ENCODE data around the gene GRHL3.

GRHL3 gene

DNA sequence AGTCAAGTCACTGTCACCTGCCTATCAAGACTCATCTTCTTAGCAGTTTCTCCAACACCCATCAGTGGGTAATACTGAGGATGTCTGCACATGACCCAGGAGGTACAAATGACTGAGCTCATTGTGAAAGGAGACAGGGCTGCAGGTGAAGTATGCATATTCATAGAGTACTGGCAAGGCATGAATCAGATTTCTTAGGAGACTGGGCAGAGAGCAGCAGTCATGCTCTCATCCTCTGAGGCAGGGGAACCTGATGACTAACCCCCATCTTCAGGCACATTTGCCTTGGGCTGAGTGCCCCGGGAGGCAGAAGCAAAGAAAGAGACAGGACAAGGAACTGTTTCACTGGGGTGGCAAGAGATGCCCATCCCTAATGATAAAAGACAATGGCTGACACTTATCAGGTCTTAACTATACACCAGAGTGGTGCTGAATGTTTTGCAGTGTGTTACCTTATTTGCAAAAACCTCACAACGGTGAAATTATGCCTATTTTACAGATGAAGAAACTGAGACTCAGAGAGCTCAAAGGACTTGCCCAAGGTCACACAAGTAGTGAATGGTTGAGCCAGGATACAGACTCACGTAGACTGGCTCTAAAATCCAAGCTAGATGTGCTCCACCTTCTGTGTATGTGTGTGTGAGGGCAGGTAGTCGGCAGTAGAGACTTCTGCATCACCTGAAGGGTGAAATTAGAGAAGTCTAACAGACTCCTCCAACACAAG lies 9.2 kb upstream of the GRHL3 start:
- TF ChIP-seq, protein P1, sequence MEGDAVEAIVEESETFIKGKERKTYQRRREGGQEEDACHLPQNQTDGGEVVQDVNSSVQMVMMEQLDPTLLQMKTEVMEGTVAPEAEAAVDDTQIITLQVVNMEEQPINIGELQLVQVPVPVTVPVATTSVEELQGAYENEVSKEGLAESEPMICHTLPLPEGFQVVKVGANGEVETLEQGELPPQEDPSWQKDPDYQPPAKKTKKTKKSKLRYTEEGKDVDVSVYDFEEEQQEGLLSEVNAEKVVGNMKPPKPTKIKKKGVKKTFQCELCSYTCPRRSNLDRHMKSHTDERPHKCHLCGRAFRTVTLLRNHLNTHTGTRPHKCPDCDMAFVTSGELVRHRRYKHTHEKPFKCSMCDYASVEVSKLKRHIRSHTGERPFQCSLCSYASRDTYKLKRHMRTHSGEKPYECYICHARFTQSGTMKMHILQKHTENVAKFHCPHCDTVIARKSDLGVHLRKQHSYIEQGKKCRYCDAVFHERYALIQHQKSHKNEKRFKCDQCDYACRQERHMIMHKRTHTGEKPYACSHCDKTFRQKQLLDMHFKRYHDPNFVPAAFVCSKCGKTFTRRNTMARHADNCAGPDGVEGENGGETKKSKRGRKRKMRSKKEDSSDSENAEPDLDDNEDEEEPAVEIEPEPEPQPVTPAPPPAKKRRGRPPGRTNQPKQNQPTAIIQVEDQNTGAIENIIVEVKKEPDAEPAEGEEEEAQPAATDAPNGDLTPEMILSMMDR (IDR thresholded peaks at IDR 0.05; ENCODE audit: poor library complexity, severe bottlenecking) = no peak
- ATAC-seq (ENCODE audit: low read depth) (peak; percentile 97), DNase-seq (ENCODE audit: low spot score) (no peak)
- Histone ChIP-seq H3K4me1 (ENCODE audit: insufficient read depth, poor library complexity, severe bottlenecking) (peaks cover 5% of the 10 kb centered on the region), H3K27me3 (ENCODE audit: insufficient read depth, poor library complexity, severe bottlenecking) (no peaks in the 10 kb centered on the region), H3K36me3 (ENCODE audit: low read depth) (no peaks in the 10 kb centered on the region), H3K9me3 (ENCODE audit: severe bottlenecking) (no peaks in the 10 kb centered on the region), H3K27ac (ENCODE audit: poor library complexity, severe bottlenecking) (no peak overlapping the region), H3K4me3 (ENCODE audit: severe bottlenecking) (no peak overlapping the region)

DNA sequence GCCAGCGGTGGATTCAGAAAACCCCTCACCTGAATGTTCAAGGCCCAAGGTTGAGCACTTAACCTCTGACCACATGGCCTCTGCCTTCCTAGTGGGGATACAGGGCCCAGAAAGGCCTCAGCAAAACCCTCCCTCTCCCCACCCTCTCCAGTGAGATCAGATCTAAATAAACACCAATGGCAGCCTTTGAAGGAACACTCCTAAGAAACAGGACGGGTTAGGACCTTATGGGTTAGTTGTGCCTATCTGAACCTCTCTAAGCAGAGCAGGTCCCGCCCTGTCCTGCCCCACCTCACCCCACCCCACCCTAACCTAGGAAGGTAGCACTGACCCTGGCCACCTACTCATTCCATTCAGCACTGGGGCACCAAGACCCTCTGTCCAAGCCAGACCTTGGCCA lies 7.9 kb upstream of the GRHL3 start:
- DNase-seq (ENCODE audit: low spot score) = no peak

DNA sequence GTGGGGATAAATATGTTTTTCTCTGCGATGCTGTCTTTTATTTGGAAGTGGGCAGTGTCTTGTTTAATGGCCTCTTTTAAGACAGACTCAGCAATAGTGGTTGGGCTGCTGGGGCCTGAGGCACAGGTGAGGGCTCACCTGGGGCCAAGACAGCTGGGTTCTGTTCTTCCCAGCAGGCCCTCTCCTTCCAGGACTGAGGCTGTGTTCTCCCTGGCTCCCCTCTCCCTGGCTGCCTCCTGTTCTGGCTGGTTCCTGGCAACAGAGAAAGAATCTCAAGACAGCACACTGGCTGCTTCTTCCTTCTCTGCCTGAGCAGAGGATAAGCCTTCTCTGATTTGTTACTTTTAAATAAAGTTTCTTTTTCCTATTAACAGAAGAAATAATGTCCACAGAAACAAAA lies 7.4 kb upstream of the GRHL3 start:
- Histone ChIP-seq H3K9me3 (ENCODE audit: severe bottlenecking) (no peaks in the 10 kb centered on the region), H3K4me1 (ENCODE audit: insufficient read depth, poor library complexity, severe bottlenecking) (peaks cover 17% of the 10 kb centered on the region), H3K36me3 (ENCODE audit: low read depth) (no peaks in the 10 kb centered on the region), H3K27ac (ENCODE audit: poor library complexity, severe bottlenecking) (no peak overlapping the region), H3K27me3 (ENCODE audit: insufficient read depth, poor library complexity, severe bottlenecking) (no peaks in the 10 kb centered on the region), H3K4me3 (ENCODE audit: severe bottlenecking) (no peak overlapping the region)
- TF ChIP-seq, protein P1 (IDR thresholded peaks at IDR 0.05; ENCODE audit: poor library complexity, severe bottlenecking) = no peak
- DNase-seq (ENCODE audit: low spot score) = no peak
- no peak for ATAC-seq (ENCODE audit: low read depth)

More for the DNA sequence above, 7.9 kb upstream of the GRHL3 start:
- ATAC-seq (ENCODE audit: low read depth) = no peak
- TF ChIP-seq, protein P1 (IDR thresholded peaks at IDR 0.05; ENCODE audit: poor library complexity, severe bottlenecking) = no peak
- Histone ChIP-seq H3K9me3 (ENCODE audit: severe bottlenecking) (no peaks in the 10 kb centered on the region), H3K27ac (ENCODE audit: poor library complexity, severe bottlenecking) (no peak overlapping the region), H3K4me3 (ENCODE audit: severe bottlenecking) (no peak overlapping the region), H3K36me3 (ENCODE audit: low read depth) (no peaks in the 10 kb centered on the region), H3K27me3 (ENCODE audit: insufficient read depth, poor library complexity, severe bottlenecking) (no peaks in the 10 kb centered on the region), H3K4me1 (ENCODE audit: insufficient read depth, poor library complexity, severe bottlenecking) (peaks cover 12% of the 10 kb centered on the region)

DNA sequence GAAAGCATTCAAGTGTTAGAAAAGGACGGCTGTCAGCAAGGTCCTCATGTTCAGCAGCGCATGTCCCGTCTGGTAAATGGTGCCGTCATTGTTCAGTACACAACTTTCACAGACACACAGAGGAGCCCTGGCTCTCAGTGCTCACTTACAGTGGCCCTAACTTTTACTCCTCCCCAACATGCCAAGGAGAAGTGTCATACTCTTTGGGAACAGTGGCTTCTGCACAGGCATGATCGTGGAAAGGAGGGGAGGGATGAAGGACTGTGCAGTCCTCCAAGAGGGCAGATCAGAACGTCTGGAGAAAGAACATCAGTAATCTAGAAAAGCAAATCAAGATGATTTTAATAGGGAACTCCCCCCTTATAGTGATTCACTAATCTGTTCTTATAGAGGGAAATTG lies 3.8 kb upstream of the GRHL3 start:
- H3K9me3 ChIP-seq (ENCODE audit: severe bottlenecking) = no peaks in the 10 kb centered on the region
- no peak overlapping the region for H3K4me3 ChIP-seq (ENCODE audit: severe bottlenecking)
- peak overlapping the region; percentile 89 for H3K27ac ChIP-seq (ENCODE audit: poor library complexity, severe bottlenecking)
- H3K4me1 ChIP-seq (ENCODE audit: insufficient read depth, poor library complexity, severe bottlenecking) = peaks cover 41% of the 10 kb centered on the region
- ATAC-seq (ENCODE audit: low read depth) (no peak), DNase-seq (ENCODE audit: low spot score) (no peak)
- TF ChIP-seq, protein P1 (IDR thresholded peaks at IDR 0.05; ENCODE audit: poor library complexity, severe bottlenecking) = no peak
- H3K36me3 ChIP-seq (ENCODE audit: low read depth) = no peaks in the 10 kb centered on the region
- no peaks in the 10 kb centered on the region for H3K27me3 ChIP-seq (ENCODE audit: insufficient read depth, poor library complexity, severe bottlenecking)

DNA sequence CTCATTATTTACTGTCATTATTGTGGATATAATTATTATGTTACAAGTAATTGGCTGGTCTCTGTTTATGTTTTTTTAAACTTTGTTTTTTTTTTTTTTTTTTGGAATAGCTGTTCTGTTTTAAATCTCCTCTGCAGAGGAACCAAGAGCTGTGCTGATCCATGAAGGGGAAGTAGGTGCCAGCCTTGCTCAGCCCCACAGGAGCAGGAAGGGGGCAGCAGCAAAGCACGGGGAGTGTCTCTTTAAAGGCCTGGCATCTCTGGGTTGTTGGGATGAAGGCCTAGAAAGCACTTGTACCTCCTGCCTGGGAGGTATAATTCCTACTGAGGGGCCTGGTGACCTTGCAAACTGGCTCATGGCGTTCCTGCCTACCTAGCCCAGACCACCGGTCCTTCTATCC lies 2.5 kb upstream of the GRHL3 start:
- no peak for DNase-seq (ENCODE audit: low spot score)
- Histone ChIP-seq H3K4me1 (ENCODE audit: insufficient read depth, poor library complexity, severe bottlenecking) (peaks cover 53% of the 10 kb centered on the region), H3K27me3 (ENCODE audit: insufficient read depth, poor library complexity, severe bottlenecking) (no peaks in the 10 kb centered on the region), H3K9me3 (ENCODE audit: severe bottlenecking) (no peaks in the 10 kb centered on the region), H3K4me3 (ENCODE audit: severe bottlenecking) (no peak overlapping the region), H3K27ac (ENCODE audit: poor library complexity, severe bottlenecking) (peak overlapping the region; percentile 89), H3K36me3 (ENCODE audit: low read depth) (no peaks in the 10 kb centered on the region)
- ATAC-seq (ENCODE audit: low read depth) = no peak
- TF ChIP-seq, protein P1 (IDR thresholded peaks at IDR 0.05; ENCODE audit: poor library complexity, severe bottlenecking) = no peak
